ENCODE data around the gene NTM. TPM values are rescaled to one million over a fixed set of nuclear protein-coding genes. Genes with fewer than 3 reads are reported as not detected.

The NTM gene
- total RNA-seq, 1 experiment from 2014 or later: not detected

DNA sequence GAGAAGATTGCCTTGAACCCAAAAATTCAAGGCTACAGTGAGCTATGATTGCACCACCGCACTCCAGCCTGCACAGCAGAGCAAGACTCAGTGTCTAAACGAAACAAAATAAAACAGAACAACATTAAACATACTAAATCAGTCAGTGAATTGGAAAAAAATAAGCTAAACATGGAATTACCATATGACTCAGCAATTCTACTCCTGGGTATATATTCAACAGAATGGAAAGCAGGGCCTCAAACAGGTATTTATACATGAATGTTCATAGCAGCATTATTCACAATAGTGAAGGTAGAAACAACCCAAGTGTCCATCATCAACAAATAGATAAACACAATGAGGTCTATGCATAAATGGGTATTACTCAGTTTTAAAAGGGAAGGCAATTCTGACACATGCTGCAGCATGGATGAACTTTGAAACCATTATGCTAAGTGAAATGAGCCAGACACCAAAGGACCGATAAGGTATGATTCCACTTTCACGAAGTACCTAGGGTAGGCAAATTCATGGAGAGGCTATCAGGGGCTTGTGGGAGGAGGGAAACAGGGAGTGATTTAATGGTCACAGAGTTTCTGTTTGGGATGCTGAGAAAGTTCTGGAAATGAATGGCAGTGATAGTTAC lies 15.5 kb downstream of the NTM start:
- no TSS peak for BruUV-seq (replicated peaks)
- Histone ChIP-seq H3K36me3 (ENCODE audit: control insufficient read depth in 1 of 2, insufficient read depth in 2 of 2, low read length in 2 of 2) (no peaks in the 10 kb centered on the region), H3K4me3 (replicated peaks in 1 of 2; ENCODE audit: low read depth in 1 of 2, low read length in 2 of 2) (no peak overlapping the region), H3K9me3 (ENCODE audit: control insufficient read depth in 1 of 2, insufficient read depth in 1 of 2, low read depth in 1 of 2, low read length in 2 of 2) (peaks cover 0 to 4% of the 10 kb centered on the region in 2 experiments; a peak in 2 of 4 replicates), H3K79me2 (ENCODE audit: insufficient read depth, low read length) (no peaks in the 10 kb centered on the region), H2AFZ (ENCODE audit: low read depth, low read length, poor library complexity, severe bottlenecking) (no peak overlapping the region), H3K27ac (ENCODE audit: low read depth, low read length) (no peak overlapping the region), H3K4me2 (ENCODE audit: low read length) (no peak overlapping the region), H3K4me1 (ENCODE audit: control insufficient read depth in 1 of 2, insufficient read depth in 2 of 2, low read length in 2 of 2) (no peaks in the 10 kb centered on the region), H3K27me3 (ENCODE audit: insufficient read depth, low read length) (no peaks in the 10 kb centered on the region), H4K20me1 (ENCODE audit: insufficient read depth) (no peaks in the 10 kb centered on the region), H3K9ac (ENCODE audit: low read length) (no peak overlapping the region), H3K9me2 (ENCODE audit: insufficient read depth) (no peaks in the 10 kb centered on the region)
- DNase-seq (ENCODE audit: low read depth, low spot score) (no peak), ATAC-seq (no peak)
- intact Hi-C loops (cut with micrococcal nuclease): no loop called here
- ChIA-PET POLR2A (no interaction called here), RAD21 (ENCODE audit: low non-redundant PET in 1 of 2, low total read pairs in 2 of 2, uncharacterized antibody in 2 of 2, unreplicated experiment in 2 of 2) (no interaction called here), CTCF (no interaction called here)
- no peak for TF ChIP-seq RAD21 (IDR thresholded peaks at IDR 0.05; ENCODE audit: low read depth)
- TF ChIP-seq ZFX (IDR thresholded peaks at IDR 0.05): no peak
- no peak for TF ChIP-seq EZH2 (IDR thresholded peaks at IDR 0.05)
- TF ChIP-seq EGR1 (IDR thresholded peaks at IDR 0.05; ENCODE audit: low read depth): no peak
- no peak for TF ChIP-seq CBX3 (IDR thresholded peaks at IDR 0.05; ENCODE audit: low read depth)
- no peak for TF ChIP-seq MAX (IDR thresholded peaks at IDR 0.05)
- no peak for TF ChIP-seq SIN3A (IDR thresholded peaks at IDR 0.05; ENCODE audit: low read depth)
- no peak for TF ChIP-seq JUND (IDR thresholded peaks at IDR 0.05)

DNA sequence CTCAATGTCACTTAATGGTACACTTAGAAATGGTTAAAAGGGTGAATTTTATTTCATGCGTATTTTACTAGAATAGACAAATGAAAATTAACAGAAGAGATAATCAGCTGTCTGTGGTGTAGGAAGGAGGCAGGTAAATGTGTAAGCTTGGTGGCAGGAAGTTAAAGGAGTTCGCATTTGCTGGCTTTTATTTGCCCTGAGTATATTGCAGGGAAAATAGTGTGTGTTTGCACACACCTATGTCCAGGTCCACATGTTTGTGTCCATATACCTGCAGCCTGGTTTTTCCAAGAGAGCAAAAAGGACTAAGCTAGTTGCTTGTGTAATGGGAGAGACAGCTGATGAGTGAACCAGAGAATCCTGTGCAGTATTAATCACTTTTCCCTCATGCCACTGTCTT lies 16.0 kb downstream of the NTM start:
- RAD21 ChIA-PET (ENCODE audit: low non-redundant PET in 1 of 2, low total read pairs in 2 of 2, uncharacterized antibody in 2 of 2, unreplicated experiment in 2 of 2): no interaction called here
- H3K4me2 ChIP-seq (ENCODE audit: low read length): no peak overlapping the region
- H3K79me2 ChIP-seq (ENCODE audit: insufficient read depth, low read length): no peaks in the 10 kb centered on the region
- no peak overlapping the region for H3K4me3 ChIP-seq (replicated peaks in 1 of 2; ENCODE audit: low read depth in 1 of 2, low read length in 2 of 2)
- no peaks in the 10 kb centered on the region for H3K4me1 ChIP-seq (ENCODE audit: control insufficient read depth in 1 of 2, insufficient read depth in 2 of 2, low read length in 2 of 2)
- H3K9me3 ChIP-seq (ENCODE audit: control insufficient read depth in 1 of 2, insufficient read depth in 1 of 2, low read depth in 1 of 2, low read length in 2 of 2): peaks cover 0 to 6% of the 10 kb centered on the region in 2 experiments; a peak in 2 of 4 replicates
- POLR2A ChIA-PET: no interaction called here
- no TSS peak for BruUV-seq (replicated peaks)
- H4K20me1 ChIP-seq (ENCODE audit: insufficient read depth): no peaks in the 10 kb centered on the region
- intact Hi-C loops (cut with micrococcal nuclease): no loop called here
- DNase-seq (ENCODE audit: low read depth, low spot score) (no peak), ATAC-seq (no peak)
- no peak overlapping the region for H2AFZ ChIP-seq (ENCODE audit: low read depth, low read length, poor library complexity, severe bottlenecking)
- H3K36me3 ChIP-seq (ENCODE audit: control insufficient read depth in 1 of 2, insufficient read depth in 2 of 2, low read length in 2 of 2): no peaks in the 10 kb centered on the region
- CTCF ChIA-PET: no interaction called here
- H3K9ac ChIP-seq (ENCODE audit: low read length): no peak overlapping the region
- no peak overlapping the region for H3K27ac ChIP-seq (ENCODE audit: low read depth, low read length)
- H3K9me2 ChIP-seq (ENCODE audit: insufficient read depth): no peaks in the 10 kb centered on the region
- no peaks in the 10 kb centered on the region for H3K27me3 ChIP-seq (ENCODE audit: insufficient read depth, low read length)
- TF ChIP-seq, protein P1, sequence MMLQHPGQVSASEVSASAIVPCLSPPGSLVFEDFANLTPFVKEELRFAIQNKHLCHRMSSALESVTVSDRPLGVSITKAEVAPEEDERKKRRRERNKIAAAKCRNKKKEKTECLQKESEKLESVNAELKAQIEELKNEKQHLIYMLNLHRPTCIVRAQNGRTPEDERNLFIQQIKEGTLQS (IDR thresholded peaks at IDR 0.05): no peak
- TF ChIP-seq, protein P2, sequence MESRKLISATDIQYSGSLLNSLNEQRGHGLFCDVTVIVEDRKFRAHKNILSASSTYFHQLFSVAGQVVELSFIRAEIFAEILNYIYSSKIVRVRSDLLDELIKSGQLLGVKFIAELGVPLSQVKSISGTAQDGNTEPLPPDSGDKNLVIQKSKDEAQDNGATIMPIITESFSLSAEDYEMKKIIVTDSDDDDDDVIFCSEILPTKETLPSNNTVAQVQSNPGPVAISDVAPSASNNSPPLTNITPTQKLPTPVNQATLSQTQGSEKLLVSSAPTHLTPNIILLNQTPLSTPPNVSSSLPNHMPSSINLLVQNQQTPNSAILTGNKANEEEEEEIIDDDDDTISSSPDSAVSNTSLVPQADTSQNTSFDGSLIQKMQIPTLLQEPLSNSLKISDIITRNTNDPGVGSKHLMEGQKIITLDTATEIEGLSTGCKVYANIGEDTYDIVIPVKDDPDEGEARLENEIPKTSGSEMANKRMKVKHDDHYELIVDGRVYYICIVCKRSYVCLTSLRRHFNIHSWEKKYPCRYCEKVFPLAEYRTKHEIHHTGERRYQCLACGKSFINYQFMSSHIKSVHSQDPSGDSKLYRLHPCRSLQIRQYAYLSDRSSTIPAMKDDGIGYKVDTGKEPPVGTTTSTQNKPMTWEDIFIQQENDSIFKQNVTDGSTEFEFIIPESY (IDR thresholded peaks at IDR 0.05; ENCODE audit: extremely low read depth, insufficient replicate concordance, low read length): no peak
- TF ChIP-seq EGR1 (IDR thresholded peaks at IDR 0.05; ENCODE audit: low read depth) (no peak), RAD21 (IDR thresholded peaks at IDR 0.05; ENCODE audit: low read depth) (no peak), MAX (IDR thresholded peaks at IDR 0.05) (no peak), ZNF274 (IDR thresholded peaks at IDR 0.05; ENCODE audit: low read depth, low read length) (no peak), POLR2A (IDR thresholded peaks at IDR 0.05; ENCODE audit: borderline replicate concordance, extremely low read depth, insufficient read depth, insufficient read length) (no peak), SIN3A (IDR thresholded peaks at IDR 0.05; ENCODE audit: low read depth) (no peak), EZH2phosphoT487 (IDR thresholded peaks at IDR 0.05; ENCODE audit: borderline replicate concordance) (no peak), TCF7L2 (IDR thresholded peaks at IDR 0.05; ENCODE audit: borderline replicate concordance, extremely low read depth, insufficient read depth, insufficient read length) (no peak)
- TF ChIP-seq, protein P3, sequence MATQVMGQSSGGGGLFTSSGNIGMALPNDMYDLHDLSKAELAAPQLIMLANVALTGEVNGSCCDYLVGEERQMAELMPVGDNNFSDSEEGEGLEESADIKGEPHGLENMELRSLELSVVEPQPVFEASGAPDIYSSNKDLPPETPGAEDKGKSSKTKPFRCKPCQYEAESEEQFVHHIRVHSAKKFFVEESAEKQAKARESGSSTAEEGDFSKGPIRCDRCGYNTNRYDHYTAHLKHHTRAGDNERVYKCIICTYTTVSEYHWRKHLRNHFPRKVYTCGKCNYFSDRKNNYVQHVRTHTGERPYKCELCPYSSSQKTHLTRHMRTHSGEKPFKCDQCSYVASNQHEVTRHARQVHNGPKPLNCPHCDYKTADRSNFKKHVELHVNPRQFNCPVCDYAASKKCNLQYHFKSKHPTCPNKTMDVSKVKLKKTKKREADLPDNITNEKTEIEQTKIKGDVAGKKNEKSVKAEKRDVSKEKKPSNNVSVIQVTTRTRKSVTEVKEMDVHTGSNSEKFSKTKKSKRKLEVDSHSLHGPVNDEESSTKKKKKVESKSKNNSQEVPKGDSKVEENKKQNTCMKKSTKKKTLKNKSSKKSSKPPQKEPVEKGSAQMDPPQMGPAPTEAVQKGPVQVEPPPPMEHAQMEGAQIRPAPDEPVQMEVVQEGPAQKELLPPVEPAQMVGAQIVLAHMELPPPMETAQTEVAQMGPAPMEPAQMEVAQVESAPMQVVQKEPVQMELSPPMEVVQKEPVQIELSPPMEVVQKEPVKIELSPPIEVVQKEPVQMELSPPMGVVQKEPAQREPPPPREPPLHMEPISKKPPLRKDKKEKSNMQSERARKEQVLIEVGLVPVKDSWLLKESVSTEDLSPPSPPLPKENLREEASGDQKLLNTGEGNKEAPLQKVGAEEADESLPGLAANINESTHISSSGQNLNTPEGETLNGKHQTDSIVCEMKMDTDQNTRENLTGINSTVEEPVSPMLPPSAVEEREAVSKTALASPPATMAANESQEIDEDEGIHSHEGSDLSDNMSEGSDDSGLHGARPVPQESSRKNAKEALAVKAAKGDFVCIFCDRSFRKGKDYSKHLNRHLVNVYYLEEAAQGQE (IDR thresholded peaks at IDR 0.05; ENCODE audit: low read depth): no peak

Measured in HCT116 (cell line).